ENCODE results near the gene CAPN9. TPM values are rescaled to one million over a fixed set of nuclear protein-coding genes. Genes with fewer than 3 reads are reported as not detected.

The CAPN9 gene
- total RNA-seq, 1 donor from 2014 or later, result not detected

- Mint-ChIP-seq H3K27ac (ENCODE audit: unreplicated experiment) (no peak overlapping the region), H3K27me3 (ENCODE audit: unreplicated experiment) (peaks cover 17% of the 10 kb centered on the region), H3K4me1 (ENCODE audit: unreplicated experiment) (peaks cover 4% of the 10 kb centered on the region), H3K36me3 (ENCODE audit: unreplicated experiment) (no peaks in the 10 kb centered on the region), H3K4me3 (ENCODE audit: unreplicated experiment) (no peak overlapping the region), H3K9me3 (ENCODE audit: unreplicated experiment) (no peaks in the 10 kb centered on the region)
- TF ChIP-seq, protein P1, sequence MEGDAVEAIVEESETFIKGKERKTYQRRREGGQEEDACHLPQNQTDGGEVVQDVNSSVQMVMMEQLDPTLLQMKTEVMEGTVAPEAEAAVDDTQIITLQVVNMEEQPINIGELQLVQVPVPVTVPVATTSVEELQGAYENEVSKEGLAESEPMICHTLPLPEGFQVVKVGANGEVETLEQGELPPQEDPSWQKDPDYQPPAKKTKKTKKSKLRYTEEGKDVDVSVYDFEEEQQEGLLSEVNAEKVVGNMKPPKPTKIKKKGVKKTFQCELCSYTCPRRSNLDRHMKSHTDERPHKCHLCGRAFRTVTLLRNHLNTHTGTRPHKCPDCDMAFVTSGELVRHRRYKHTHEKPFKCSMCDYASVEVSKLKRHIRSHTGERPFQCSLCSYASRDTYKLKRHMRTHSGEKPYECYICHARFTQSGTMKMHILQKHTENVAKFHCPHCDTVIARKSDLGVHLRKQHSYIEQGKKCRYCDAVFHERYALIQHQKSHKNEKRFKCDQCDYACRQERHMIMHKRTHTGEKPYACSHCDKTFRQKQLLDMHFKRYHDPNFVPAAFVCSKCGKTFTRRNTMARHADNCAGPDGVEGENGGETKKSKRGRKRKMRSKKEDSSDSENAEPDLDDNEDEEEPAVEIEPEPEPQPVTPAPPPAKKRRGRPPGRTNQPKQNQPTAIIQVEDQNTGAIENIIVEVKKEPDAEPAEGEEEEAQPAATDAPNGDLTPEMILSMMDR (IDR thresholded peaks at IDR 0.05), result no peak
- DNase-seq (ENCODE audit: extremely low spot score, unreplicated experiment), result no peak
Measured at GRCh38 chr1:230735447-230735846, 11.7 kb upstream of the CAPN9 start.

- H3K36me3 Mint-ChIP-seq (ENCODE audit: unreplicated experiment), result no peaks in the 10 kb centered on the region
- no peak overlapping the region for H3K27ac Mint-ChIP-seq (ENCODE audit: unreplicated experiment)
- TF ChIP-seq, protein P1 (IDR thresholded peaks at IDR 0.05), result no peak
- no peaks in the 10 kb centered on the region for H3K9me3 Mint-ChIP-seq (ENCODE audit: unreplicated experiment)
- no peak for DNase-seq (ENCODE audit: extremely low spot score, unreplicated experiment)
- no peak overlapping the region for H3K4me3 Mint-ChIP-seq (ENCODE audit: unreplicated experiment)
- peaks cover 17% of the 10 kb centered on the region for H3K27me3 Mint-ChIP-seq (ENCODE audit: unreplicated experiment)
- no peaks in the 10 kb centered on the region for H3K4me1 Mint-ChIP-seq (ENCODE audit: unreplicated experiment)
Measured at GRCh38 chr1:230737622-230738262, 9.4 kb upstream of the CAPN9 start.

GRCh38 chr1:230739564-230740290 lies 7.5 kb upstream of the CAPN9 start:
- Mint-ChIP-seq H3K9me3 (ENCODE audit: unreplicated experiment) (no peaks in the 10 kb centered on the region), H3K4me1 (ENCODE audit: unreplicated experiment) (peaks cover 10% of the 10 kb centered on the region), H3K27ac (ENCODE audit: unreplicated experiment) (no peak overlapping the region), H3K4me3 (ENCODE audit: unreplicated experiment) (no peak overlapping the region), H3K36me3 (ENCODE audit: unreplicated experiment) (no peaks in the 10 kb centered on the region), H3K27me3 (ENCODE audit: unreplicated experiment) (peaks cover 17% of the 10 kb centered on the region)
- no peak for DNase-seq (ENCODE audit: extremely low spot score, unreplicated experiment)
- TF ChIP-seq, protein P1 (IDR thresholded peaks at IDR 0.05), result no peak

DNA sequence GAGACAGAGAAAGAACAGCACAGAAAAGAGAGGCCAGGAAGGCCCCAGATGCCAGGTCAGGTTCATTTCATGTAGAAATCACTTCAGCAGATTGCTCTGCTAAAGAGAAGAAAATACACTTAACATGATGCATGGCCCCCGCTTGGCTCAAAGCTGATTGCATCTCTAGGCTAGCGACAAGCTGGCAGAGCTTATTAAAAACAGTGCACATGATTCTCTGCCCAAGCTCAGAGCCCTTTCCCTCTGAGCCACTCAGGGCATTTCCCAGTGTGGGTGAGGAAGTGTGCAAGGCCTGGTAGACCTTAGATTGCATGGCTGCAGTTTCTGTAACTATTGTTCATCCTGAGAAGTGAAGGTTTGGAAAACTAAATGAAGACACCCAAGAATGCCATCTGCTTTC lies 3.3 kb upstream of the CAPN9 start:
- peaks cover 5% of the 10 kb centered on the region for H3K27me3 Mint-ChIP-seq (ENCODE audit: unreplicated experiment)
- no peak for DNase-seq (ENCODE audit: extremely low spot score, unreplicated experiment)
- H3K4me3 Mint-ChIP-seq (ENCODE audit: unreplicated experiment), result no peak overlapping the region
- H3K9me3 Mint-ChIP-seq (ENCODE audit: unreplicated experiment), result no peaks in the 10 kb centered on the region
- no peak overlapping the region for H3K27ac Mint-ChIP-seq (ENCODE audit: unreplicated experiment)
- peaks cover 10% of the 10 kb centered on the region for H3K4me1 Mint-ChIP-seq (ENCODE audit: unreplicated experiment)
- H3K36me3 Mint-ChIP-seq (ENCODE audit: unreplicated experiment), result no peaks in the 10 kb centered on the region
- TF ChIP-seq, protein P1 (IDR thresholded peaks at IDR 0.05), result no peak

- Mint-ChIP-seq H3K4me3 (ENCODE audit: unreplicated experiment) (no peak overlapping the region), H3K4me1 (ENCODE audit: unreplicated experiment) (peaks cover 10% of the 10 kb centered on the region), H3K27ac (ENCODE audit: unreplicated experiment) (no peak overlapping the region), H3K27me3 (ENCODE audit: unreplicated experiment) (peaks cover 5% of the 10 kb centered on the region), H3K9me3 (ENCODE audit: unreplicated experiment) (no peaks in the 10 kb centered on the region), H3K36me3 (ENCODE audit: unreplicated experiment) (no peaks in the 10 kb centered on the region)
- DNase-seq (ENCODE audit: extremely low spot score, unreplicated experiment), result no peak
- TF ChIP-seq, protein P1 (IDR thresholded peaks at IDR 0.05), result no peak
Measured at GRCh38 chr1:230744382-230744781, 2.8 kb upstream of the CAPN9 start.

Measured in osteocyte (in vitro differentiated cells).